GM12891 (cell line): ENCODE results near the gene PPM1H.

Source experiments
- POLR2A ChIP-seq: IDR thresholded peaks from 2 replicates; pipeline ENCODE4 v1.6.1; 2011; ENCODE audit warnings: low read depth, low read length, control low read depth
- POLR2AphosphoS5 ChIP-seq: IDR thresholded peaks from 2 replicates; pipeline ENCODE4 v1.6.1; 2011; ENCODE audit warnings: low read depth, low read length, control low read depth
- POU2F2 ChIP-seq: IDR thresholded peaks from 2 replicates; pipeline ENCODE4 v1.6.1; 2011; ENCODE audit warnings: low read depth, mild to moderate bottlenecking, control low read depth, low read length, moderate library complexity
- SPI1 ChIP-seq: IDR thresholded peaks from 2 replicates; pipeline ENCODE4 v1.6.1; 2011; ENCODE audit warnings: low read depth, low read length, control low read depth
- TAF1 ChIP-seq: IDR thresholded peaks from 2 replicates; pipeline ENCODE4 v1.6.1; 2011; ENCODE audit warnings: low read depth, low read length, control low read depth

- TF ChIP-seq POLR2AphosphoS5 (no peak), POLR2A (no peak), TAF1 (no peak), SPI1 (no peak), POU2F2 (no peak)
These were observed 22.3 kb downstream of the PPM1H start for GRCh38 chr12:62912644-62913043.
